ENCODE measurements around the gene BMPR1A.

DNA sequence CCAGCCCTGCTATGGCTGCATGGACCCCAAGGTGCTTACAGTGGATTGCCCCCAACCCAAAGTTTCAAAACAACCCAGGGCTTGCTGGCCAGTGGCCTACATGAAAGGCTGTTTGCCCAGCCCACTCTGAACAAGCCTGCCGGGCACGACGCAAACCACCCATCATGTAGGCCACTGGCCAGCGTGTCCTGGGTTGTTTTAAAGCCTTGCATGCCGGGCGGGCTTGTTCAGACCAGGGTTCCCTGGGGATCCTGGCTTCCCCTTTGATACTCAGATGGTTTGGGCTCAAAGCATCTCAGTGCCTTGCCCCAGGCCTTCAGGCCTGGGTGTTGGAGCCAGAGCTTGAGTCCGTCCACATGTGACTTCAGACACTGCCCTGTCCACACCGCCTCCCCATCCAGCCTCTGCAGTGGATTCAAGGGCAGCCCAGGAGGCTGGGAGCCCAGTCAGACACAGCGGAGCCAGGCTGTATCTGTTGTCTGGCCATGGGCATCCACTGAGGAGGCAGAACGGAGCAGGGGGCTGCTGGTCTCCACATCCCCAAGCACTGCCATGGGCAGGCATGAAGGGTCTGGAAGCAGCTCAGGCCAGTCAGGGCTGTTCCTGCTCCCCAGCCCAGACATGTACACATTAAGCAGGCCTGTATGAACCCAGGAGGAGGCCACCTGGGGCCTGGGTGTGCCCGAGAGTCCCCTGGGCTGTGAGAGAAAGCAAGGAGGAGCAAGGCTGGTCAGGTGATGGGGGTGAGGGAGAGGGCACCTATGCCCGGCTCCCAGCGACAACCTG is 207.8 kb downstream of the BMPR1A start:
- no peak for TF ChIP-seq SP1 (IDR thresholded peaks at IDR 0.05)
- TF ChIP-seq, protein P1, sequence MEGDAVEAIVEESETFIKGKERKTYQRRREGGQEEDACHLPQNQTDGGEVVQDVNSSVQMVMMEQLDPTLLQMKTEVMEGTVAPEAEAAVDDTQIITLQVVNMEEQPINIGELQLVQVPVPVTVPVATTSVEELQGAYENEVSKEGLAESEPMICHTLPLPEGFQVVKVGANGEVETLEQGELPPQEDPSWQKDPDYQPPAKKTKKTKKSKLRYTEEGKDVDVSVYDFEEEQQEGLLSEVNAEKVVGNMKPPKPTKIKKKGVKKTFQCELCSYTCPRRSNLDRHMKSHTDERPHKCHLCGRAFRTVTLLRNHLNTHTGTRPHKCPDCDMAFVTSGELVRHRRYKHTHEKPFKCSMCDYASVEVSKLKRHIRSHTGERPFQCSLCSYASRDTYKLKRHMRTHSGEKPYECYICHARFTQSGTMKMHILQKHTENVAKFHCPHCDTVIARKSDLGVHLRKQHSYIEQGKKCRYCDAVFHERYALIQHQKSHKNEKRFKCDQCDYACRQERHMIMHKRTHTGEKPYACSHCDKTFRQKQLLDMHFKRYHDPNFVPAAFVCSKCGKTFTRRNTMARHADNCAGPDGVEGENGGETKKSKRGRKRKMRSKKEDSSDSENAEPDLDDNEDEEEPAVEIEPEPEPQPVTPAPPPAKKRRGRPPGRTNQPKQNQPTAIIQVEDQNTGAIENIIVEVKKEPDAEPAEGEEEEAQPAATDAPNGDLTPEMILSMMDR (IDR thresholded peaks at IDR 0.05; ENCODE audit: low read depth, low read length, missing input control): no peak
- TF ChIP-seq YY1 (IDR thresholded peaks at IDR 0.05): no peak
